ENCODE measurements around the gene DKKL1. TPM values are rescaled to one million over a fixed set of nuclear protein-coding genes. Genes with fewer than 3 reads are reported as not detected.

Gene DKKL1
- polyA plus RNA-seq, 1 donor (not counting 4 experiments of a cell fraction or from before 2014, with no cell fraction given) = not detected

GRCh38 chr19:49357186-49357585 is 6.5 kb upstream of the DKKL1 start:
- Histone ChIP-seq H4K20me1 (ENCODE audit: control insufficient read depth, extremely low read depth, insufficient read depth, low read length) (no peaks in the 10 kb centered on the region), H3K4me2 (ENCODE audit: control insufficient read depth, extremely low read depth, insufficient read depth, low read depth, low read length) (no peak overlapping the region), H3K9me1 (ENCODE audit: control insufficient read depth, extremely low read depth, insufficient read depth, low read length) (no peaks in the 10 kb centered on the region), H3K27ac (ENCODE audit: control insufficient read depth, insufficient read depth, low read length) (no peak overlapping the region), H2AFZ (ENCODE audit: control insufficient read depth, low read length) (no peak overlapping the region), H3K79me2 (ENCODE audit: control insufficient read depth, insufficient read depth, low read length) (no peaks in the 10 kb centered on the region), H3K36me3 (ENCODE audit: control insufficient read depth in 2 of 2, extremely low read depth in 1 of 2, insufficient read depth in 2 of 2, low read length in 2 of 2) (peaks cover 0 to 3% of the 10 kb centered on the region in 2 experiments), H3K27me3 (ENCODE audit: control insufficient read depth, extremely low read depth, insufficient read depth, low read length) (no peaks in the 10 kb centered on the region), H3K9ac (ENCODE audit: control insufficient read depth, extremely low read depth, insufficient read depth, low read length) (no peak overlapping the region), H3K4me3 (ENCODE audit: control insufficient read depth in 2 of 3, extremely low read depth in 1 of 3, insufficient read depth in 2 of 3, low read depth in 1 of 3, low read length in 3 of 3) (no peak overlapping the region), H3K9me3 (ENCODE audit: control insufficient read depth, low read depth, low read length) (no peaks in the 10 kb centered on the region), H3K4me1 (ENCODE audit: control insufficient read depth, extremely low read depth, insufficient read depth, low read length) (peaks cover 5% of the 10 kb centered on the region)
- FAIRE-seq = no peak
- dilution Hi-C loops (cut with MboI; ENCODE audit: extremely low pct_ligation_motif_present, low sequenced_read_pairs) = no loop called here
- no peak for DNase-seq (ENCODE audit: low read depth, low spot score)
- no peak for TF ChIP-seq EZH2 (IDR thresholded peaks at IDR 0.05; ENCODE audit: low read length)
- TF ChIP-seq CTCF (optimal IDR thresholded peaks at IDR 0.05 in 1 of 3, IDR thresholded peaks at IDR 0.05 in 1 of 3, conservative IDR thresholded peaks at IDR 0.05 in 1 of 3; ENCODE audit: extremely low read depth in 1 of 3, insufficient read depth in 2 of 3, low read length in 3 of 3) = no peak

GRCh38 chr19:49359851-49360820 is 3.5 kb upstream of the DKKL1 start:
- no peak for DNase-seq (ENCODE audit: low read depth, low spot score)
- dilution Hi-C loops (cut with MboI; ENCODE audit: extremely low pct_ligation_motif_present, low sequenced_read_pairs) = no loop called here
- TF ChIP-seq CTCF (optimal IDR thresholded peaks at IDR 0.05 in 1 of 3, IDR thresholded peaks at IDR 0.05 in 1 of 3, conservative IDR thresholded peaks at IDR 0.05 in 1 of 3; ENCODE audit: extremely low read depth in 1 of 3, insufficient read depth in 2 of 3, low read length in 3 of 3) (no peak), EZH2 (IDR thresholded peaks at IDR 0.05; ENCODE audit: low read length) (no peak)
- Histone ChIP-seq H3K27me3 (ENCODE audit: control insufficient read depth, extremely low read depth, insufficient read depth, low read length) (no peaks in the 10 kb centered on the region), H3K79me2 (ENCODE audit: control insufficient read depth, insufficient read depth, low read length) (no peaks in the 10 kb centered on the region), H4K20me1 (ENCODE audit: control insufficient read depth, extremely low read depth, insufficient read depth, low read length) (no peaks in the 10 kb centered on the region), H3K9me1 (ENCODE audit: control insufficient read depth, extremely low read depth, insufficient read depth, low read length) (no peaks in the 10 kb centered on the region), H3K9ac (ENCODE audit: control insufficient read depth, extremely low read depth, insufficient read depth, low read length) (no peak overlapping the region), H3K4me2 (ENCODE audit: control insufficient read depth, extremely low read depth, insufficient read depth, low read depth, low read length) (no peak overlapping the region), H3K4me3 (ENCODE audit: control insufficient read depth in 2 of 3, extremely low read depth in 1 of 3, insufficient read depth in 2 of 3, low read depth in 1 of 3, low read length in 3 of 3) (no peak overlapping the region), H3K27ac (ENCODE audit: control insufficient read depth, insufficient read depth, low read length) (no peak overlapping the region), H3K36me3 (ENCODE audit: control insufficient read depth in 2 of 2, extremely low read depth in 1 of 2, insufficient read depth in 2 of 2, low read length in 2 of 2) (peaks cover 0 to 3% of the 10 kb centered on the region in 2 experiments), H3K4me1 (ENCODE audit: control insufficient read depth, extremely low read depth, insufficient read depth, low read length) (peaks cover 12% of the 10 kb centered on the region), H2AFZ (ENCODE audit: control insufficient read depth, low read length) (no peak overlapping the region), H3K9me3 (ENCODE audit: control insufficient read depth, low read depth, low read length) (no peaks in the 10 kb centered on the region)
- no peak for FAIRE-seq

Measured in keratinocyte (primary cell).